Vagina (tissue), 2 donors: Measurements from ENCODE around the gene BARX2.

Experiments
- POLR2A ChIP-seq, 2 donors: fragments of 450-650 bp; IDR thresholded peaks; one replicate each; pipeline ENCODE4 v1.6.1; 2017; ENCODE audit warnings: antibody characterized with exemption in 2 of 2, mild to moderate bottlenecking in 2 of 2, moderate library complexity in 2 of 2
- TF ChIP-seq, protein P1 (sequence below), 3 experiments: fragments of 450-650 bp in 2 of 3; fragments of 200-600 bp in 1 of 3; sonication (generic) in 1 of 3; IDR thresholded peaks; one replicate each; pipeline ENCODE4 v1.5.1; 2017 to 2019; ENCODE audit warnings: antibody characterized with exemption in 3 of 3, mild to moderate bottlenecking in 2 of 3, moderate library complexity in 2 of 3

DNA sequence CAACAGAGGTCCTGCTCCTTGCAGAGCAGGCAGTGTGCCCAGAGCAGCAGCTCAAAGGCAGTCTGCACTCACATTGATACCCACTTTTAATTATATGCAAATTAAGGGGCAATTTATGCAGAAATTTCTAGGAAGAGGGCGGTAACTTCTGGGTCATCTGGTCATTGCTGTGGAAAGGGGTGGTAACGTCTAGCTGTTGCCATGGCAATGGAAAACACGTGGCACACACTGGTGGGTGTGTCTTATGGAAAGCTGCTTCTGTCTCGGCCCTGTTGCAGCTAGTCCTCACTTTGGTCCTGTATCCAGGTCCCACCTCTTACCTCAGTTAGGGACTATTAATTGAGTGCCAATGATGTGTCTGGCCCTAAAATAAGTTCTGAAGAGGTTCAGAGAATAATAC, 36.8 kb downstream of the BARX2 start:
- TF ChIP-seq, protein P1, sequence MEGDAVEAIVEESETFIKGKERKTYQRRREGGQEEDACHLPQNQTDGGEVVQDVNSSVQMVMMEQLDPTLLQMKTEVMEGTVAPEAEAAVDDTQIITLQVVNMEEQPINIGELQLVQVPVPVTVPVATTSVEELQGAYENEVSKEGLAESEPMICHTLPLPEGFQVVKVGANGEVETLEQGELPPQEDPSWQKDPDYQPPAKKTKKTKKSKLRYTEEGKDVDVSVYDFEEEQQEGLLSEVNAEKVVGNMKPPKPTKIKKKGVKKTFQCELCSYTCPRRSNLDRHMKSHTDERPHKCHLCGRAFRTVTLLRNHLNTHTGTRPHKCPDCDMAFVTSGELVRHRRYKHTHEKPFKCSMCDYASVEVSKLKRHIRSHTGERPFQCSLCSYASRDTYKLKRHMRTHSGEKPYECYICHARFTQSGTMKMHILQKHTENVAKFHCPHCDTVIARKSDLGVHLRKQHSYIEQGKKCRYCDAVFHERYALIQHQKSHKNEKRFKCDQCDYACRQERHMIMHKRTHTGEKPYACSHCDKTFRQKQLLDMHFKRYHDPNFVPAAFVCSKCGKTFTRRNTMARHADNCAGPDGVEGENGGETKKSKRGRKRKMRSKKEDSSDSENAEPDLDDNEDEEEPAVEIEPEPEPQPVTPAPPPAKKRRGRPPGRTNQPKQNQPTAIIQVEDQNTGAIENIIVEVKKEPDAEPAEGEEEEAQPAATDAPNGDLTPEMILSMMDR (IDR thresholded peaks at IDR 0.05): no peak
- no peak for TF ChIP-seq POLR2A (IDR thresholded peaks at IDR 0.05)
